Endothelial cell of umbilical vein (primary cell): ENCODE measurements around the gene VCL. TPM values are rescaled to one million over a fixed set of nuclear protein-coding genes. Genes with fewer than 3 reads are reported as not detected.

Experiments
- BruUV-seq: library from RNA; stranded (reverse); fragments of 400-500 nt; replicated peaks from 2 replicates; lab custom pipeline; 2021; lab: Mats Ljungman, UMichigan
- CTCF ChIA-PET: fragments of 300-600, 350-600 bp; sonication (Branson Sonifier 250); formaldehyde crosslinking; loops from one replicate; lab custom pipeline; 2021; ENCODE audit warnings: antibody characterized with exemption, inconsistent platforms; lab: Charles Lee
- POLR2A ChIA-PET: fragments of 300-600, 350-600 bp; sonication (Branson Sonifier 250); formaldehyde crosslinking; loops from one replicate; lab custom pipeline; 2021; ENCODE audit warnings: antibody characterized with exemption, inconsistent platforms; lab: Charles Lee
- DNase-seq: peaks from one replicate; pipeline ENCODE4 v3.0.0-alpha.2; 2011; ENCODE audit warnings: low read depth, low spot score
- FAIRE-seq: peaks from 2 replicates; lab custom pipeline; 2011; peaks lifted over from hg19 to GRCh38; lab: Jason Lieb, UNC
- H2AFZ ChIP-seq: 2 replicates; pipeline ENCODE4 v1.6.0; 2012; ENCODE audit warnings: low read depth, low read length, control low read depth, inconsistent platforms
- H3K27ac ChIP-seq: 2 replicates; pipeline ENCODE4 v1.5.1; 2011; ENCODE audit warnings: low read depth, mild to moderate bottlenecking, control low read depth, low read length, moderate library complexity; ENCODE audit not compliant: insufficient read depth
- H3K27me3 ChIP-seq, 2 experiments: 2 replicates each; pipeline versions ENCODE4 v1.6.0 to v1.6.1; 2011; ENCODE audit warnings: low read length in 2 of 2, mixed read lengths in 1 of 2; ENCODE audit not compliant: control insufficient read depth in 2 of 2, insufficient read depth in 2 of 2
- H3K36me3 ChIP-seq, 2 experiments: 2 replicates in 1 of 2; 3 replicates in 1 of 2; pipeline ENCODE4 v1.5.1; 2011; ENCODE audit warnings: low read length in 2 of 2, mild to moderate bottlenecking in 1 of 2, moderate library complexity in 1 of 2; ENCODE audit not compliant: control insufficient read depth in 2 of 2, insufficient read depth in 2 of 2; ENCODE audit errors: extremely low read depth in 1 of 2
- H3K4me1 ChIP-seq: 3 replicates; pipeline ENCODE4 v1.5.1; 2011; ENCODE audit warnings: mild to moderate bottlenecking, low read length; ENCODE audit not compliant: control insufficient read depth, insufficient read depth; ENCODE audit errors: extremely low read depth
- H3K4me2 ChIP-seq: 2 replicates; pipeline ENCODE4 v1.6.1; 2011; ENCODE audit warnings: low read length, control low read depth, mixed read lengths; ENCODE audit not compliant: insufficient read depth
- H3K4me3 ChIP-seq, 3 experiments: fragments of 200-600 bp in 1 of 3; sonication (generic), shearing (Covaris generic) in 1 of 3; replicated peaks in 1 of 3; 2 replicates each; pipeline ENCODE4 v1.5.1; 2011 to 2016; ENCODE audit warnings: control low read depth in 3 of 3, low read length in 3 of 3, mild to moderate bottlenecking in 2 of 3, inconsistent platforms in 1 of 3, low read depth in 1 of 3, moderate library complexity in 1 of 3; ENCODE audit not compliant: insufficient read depth in 1 of 3
- H3K79me2 ChIP-seq: 2 replicates; pipeline ENCODE4 v1.6.0; 2012; ENCODE audit warnings: low read length, inconsistent platforms; ENCODE audit not compliant: control insufficient read depth, insufficient read depth
- H3K9ac ChIP-seq: replicated peaks from 2 replicates; pipeline ENCODE3; 2011; ENCODE audit warnings: low read length, control low read depth; ENCODE audit not compliant: insufficient read depth; ENCODE audit errors: extremely low read depth
- H3K9me1 ChIP-seq: replicated peaks from 3 replicates; pipeline ENCODE4 v1.6.0; 2011; ENCODE audit warnings: mild to moderate bottlenecking, low read length; ENCODE audit not compliant: control insufficient read depth, insufficient read depth; ENCODE audit errors: extremely low read depth
- H3K9me3 ChIP-seq: replicated peaks from 2 replicates; pipeline ENCODE4 v1.5.1; 2012; ENCODE audit warnings: low read length, inconsistent platforms; ENCODE audit not compliant: control insufficient read depth, insufficient read depth
- H4K20me1 ChIP-seq: replicated peaks from 2 replicates; pipeline ENCODE3; 2011; ENCODE audit warnings: mild to moderate bottlenecking, low read length; ENCODE audit not compliant: control insufficient read depth, insufficient read depth; ENCODE audit errors: extremely low read depth
- EZH2 ChIP-seq: IDR thresholded peaks from 2 replicates; pipeline ENCODE4 v1.6.1; 2012; ENCODE audit warnings: borderline replicate concordance, low read depth, mild to moderate bottlenecking, moderate library complexity, low read length, inconsistent platforms; ENCODE audit not compliant: severe bottlenecking
- FOS ChIP-seq: IDR thresholded peaks from 2 replicates; pipeline ENCODE4 v1.6.1; 2011; ENCODE audit warnings: mild to moderate bottlenecking, low read length, moderate library complexity, borderline replicate concordance; ENCODE audit not compliant: insufficient read depth
- GATA2 ChIP-seq: IDR thresholded peaks from 2 replicates; pipeline ENCODE4 v1.7.0; 2011; ENCODE audit warnings: low read depth, mild to moderate bottlenecking, moderate library complexity, mixed read lengths, low read length; ENCODE audit not compliant: insufficient read length, insufficient read depth
- JUN ChIP-seq: IDR thresholded peaks from 2 replicates; pipeline ENCODE4 v1.6.1; 2011; ENCODE audit warnings: borderline replicate concordance, low read depth; ENCODE audit not compliant: insufficient read length, insufficient read depth
- MYC ChIP-seq: IDR thresholded peaks from one replicate; pipeline ENCODE4 v1.6.1; 2011; ENCODE audit warnings: mild to moderate bottlenecking, low read depth, low read length
- POLR2A ChIP-seq: IDR thresholded peaks from 2 replicates; pipeline ENCODE4 v1.6.1; 2012; ENCODE audit warnings: low read depth, mild to moderate bottlenecking, control low read depth, low read length
- POLR2AphosphoS5 ChIP-seq: IDR thresholded peaks from 2 replicates; pipeline ENCODE4 v1.6.1; 2012; ENCODE audit warnings: low read depth, mild to moderate bottlenecking, control low read depth, low read length, moderate library complexity; ENCODE audit not compliant: insufficient read depth
- dilution Hi-C: fragments of 300-500 bp; cut with MboI; formaldehyde crosslinking; loops from one replicate; pipeline ENCODE4 v1.15.0; 2019; ENCODE audit warnings: low sequenced_read_pairs; ENCODE audit not compliant: extremely low pct_ligation_motif_present
- intact Hi-C: fragments of 100-400 bp; cut with micrococcal nuclease; formaldehyde crosslinking; loops from one replicate; pipeline ENCODE4 v1.10.0; 2022
- polyA plus RNA-seq, 4 experiments: library from polyadenylated mRNA; depleted of rRNA in 3 of 4; stranded (reverse) in 3 of 4; unstranded in 1 of 4; fragments of >200 nt; gene quantifications; 2 replicates each; pipeline versions ENCODE4 v1.2.1 to v1.2.3, GENCODE V29; 2011 to 2012; ENCODE audit warnings: missing spikeins in 1 of 4
- total RNA-seq: library from RNA; stranded (reverse); gene quantifications from 2 replicates; pipeline ENCODE4 v1.2.3, GENCODE V29; 2021
- TF ChIP-seq, protein P1 (sequence below): IDR thresholded peaks from 2 replicates; pipeline ENCODE4 v1.6.1; 2011; ENCODE audit not compliant: insufficient read depth, insufficient read length
- TF ChIP-seq, protein P2 (sequence below), 2 donors: IDR thresholded peaks; 1 replicate in 1 of 2; 2 replicates in 1 of 2; pipeline ENCODE4 v1.5.1; 2011; ENCODE audit warnings: low read length in 2 of 2, mild to moderate bottlenecking in 2 of 2, moderate library complexity in 2 of 2, control low read depth in 1 of 2, inconsistent platforms in 1 of 2, low read depth in 1 of 2; ENCODE audit not compliant: insufficient read depth in 1 of 2; ENCODE audit errors: extremely low read depth in 1 of 2

VCL gene
- total and polyA plus RNA-seq, 2 donors (not counting 3 experiments of a cell fraction or from before 2014, with no cell fraction given) = 95.4 to 231 TPM

DNA sequence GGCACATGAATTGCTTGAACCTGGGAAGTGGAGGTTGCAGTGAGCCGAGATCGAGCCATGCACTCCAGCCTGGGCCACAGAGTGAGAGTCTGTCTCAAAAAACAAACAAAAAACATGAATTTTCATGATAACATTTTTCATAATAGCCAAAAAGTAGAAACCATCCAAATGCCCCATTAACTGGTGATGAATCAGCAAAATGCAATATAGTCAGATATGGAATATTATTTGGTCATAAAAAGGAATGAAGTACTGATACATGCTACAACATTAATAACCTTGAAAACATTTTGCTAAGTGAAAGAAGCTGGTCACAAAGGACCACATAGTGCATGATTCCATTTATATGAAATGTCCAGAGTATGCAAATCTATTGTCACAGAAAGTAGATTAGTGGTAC lies 24.5 kb upstream of the VCL start:
- Histone ChIP-seq H3K36me3 (no peaks in the 10 kb centered on the region), H4K20me1 (no peaks in the 10 kb centered on the region), H3K4me1 (peaks cover 14% of the 10 kb centered on the region), H3K4me2 (no peak overlapping the region), H3K4me3 (no peak overlapping the region), H3K9me3 (no peaks in the 10 kb centered on the region), H2AFZ (no peak overlapping the region), H3K9ac (no peak overlapping the region), H3K27ac (no peak overlapping the region), H3K27me3 (no peaks in the 10 kb centered on the region), H3K79me2 (no peaks in the 10 kb centered on the region), H3K9me1 (no peaks in the 10 kb centered on the region)
- no peak for DNase-seq
- no TSS peak for BruUV-seq
- FAIRE-seq = no peak
- intact Hi-C loops (no loop called here), dilution Hi-C loops (no loop called here)
- ChIA-PET CTCF (interaction anchor here (0.7 kb wide), 1 partner anchor 53 kb away, joined by 3 read pairs; no protein-coding TSS in a partner anchor), POLR2A (interaction anchor here (0.7 kb wide), 1 partner anchor 26 kb away, joined by 4 read pairs; no protein-coding TSS in a partner anchor)
- TF ChIP-seq EZH2 (no peak), GATA2 (no peak), JUN (no peak), POLR2A (no peak), POLR2AphosphoS5 (no peak), MYC (no peak), FOS (no peak)
- TF ChIP-seq, protein P1, sequence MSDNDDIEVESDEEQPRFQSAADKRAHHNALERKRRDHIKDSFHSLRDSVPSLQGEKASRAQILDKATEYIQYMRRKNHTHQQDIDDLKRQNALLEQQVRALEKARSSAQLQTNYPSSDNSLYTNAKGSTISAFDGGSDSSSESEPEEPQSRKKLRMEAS = no peak
- TF ChIP-seq, protein P2, sequence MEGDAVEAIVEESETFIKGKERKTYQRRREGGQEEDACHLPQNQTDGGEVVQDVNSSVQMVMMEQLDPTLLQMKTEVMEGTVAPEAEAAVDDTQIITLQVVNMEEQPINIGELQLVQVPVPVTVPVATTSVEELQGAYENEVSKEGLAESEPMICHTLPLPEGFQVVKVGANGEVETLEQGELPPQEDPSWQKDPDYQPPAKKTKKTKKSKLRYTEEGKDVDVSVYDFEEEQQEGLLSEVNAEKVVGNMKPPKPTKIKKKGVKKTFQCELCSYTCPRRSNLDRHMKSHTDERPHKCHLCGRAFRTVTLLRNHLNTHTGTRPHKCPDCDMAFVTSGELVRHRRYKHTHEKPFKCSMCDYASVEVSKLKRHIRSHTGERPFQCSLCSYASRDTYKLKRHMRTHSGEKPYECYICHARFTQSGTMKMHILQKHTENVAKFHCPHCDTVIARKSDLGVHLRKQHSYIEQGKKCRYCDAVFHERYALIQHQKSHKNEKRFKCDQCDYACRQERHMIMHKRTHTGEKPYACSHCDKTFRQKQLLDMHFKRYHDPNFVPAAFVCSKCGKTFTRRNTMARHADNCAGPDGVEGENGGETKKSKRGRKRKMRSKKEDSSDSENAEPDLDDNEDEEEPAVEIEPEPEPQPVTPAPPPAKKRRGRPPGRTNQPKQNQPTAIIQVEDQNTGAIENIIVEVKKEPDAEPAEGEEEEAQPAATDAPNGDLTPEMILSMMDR (IDR thresholded peaks at IDR 0.05; ENCODE audit: extremely low read depth in 1 of 2, insufficient read depth in 1 of 2, low read depth in 1 of 2, low read length in 2 of 2) = no peak
